GM19324 (cell line): ENCODE results near the gene ADGRL1.
"Not testable (repeated sequence)": the region's sequence is repeated elsewhere in the genome, so short reads cannot be mapped to it uniquely, and the experiment has no call there.

Experiments
- ATAC-seq: cut with Tn5 transposase; IDR thresholded peaks from one replicate; pipeline ENCODE4 v1.9.1; 2021; ENCODE audit warnings: mild to moderate bottlenecking, moderate library complexity; ENCODE audit not compliant: unreplicated experiment, low FRiP score

The ADGRL1 gene

GRCh38 chr19:14196105-14196504 is 9.9 kb downstream of the ADGRL1 start:
- not testable (repeated sequence) for ATAC-seq

- ATAC-seq = not testable (repeated sequence)
These were observed 10.8 kb downstream of the ADGRL1 start for GRCh38 chr19:14195216-14195615.

- ATAC-seq = no peak
These were observed 16.6 kb downstream of the ADGRL1 start for GRCh38 chr19:14189415-14189814.

GRCh38 chr19:14188086-14188485 is 17.9 kb downstream of the ADGRL1 start:
- not testable (repeated sequence) for ATAC-seq

GRCh38 chr19:14187561-14187960 is 18.4 kb downstream of the ADGRL1 start:
- no peak for ATAC-seq

GRCh38 chr19:14186684-14187083 is 19.3 kb downstream of the ADGRL1 start:
- not testable (repeated sequence) for ATAC-seq

GRCh38 chr19:14185691-14186090 is 20.3 kb downstream of the ADGRL1 start:
- not testable (repeated sequence) for ATAC-seq

GRCh38 chr19:14185158-14185557 is 20.8 kb downstream of the ADGRL1 start:
- no peak for ATAC-seq

- no peak for ATAC-seq
These were observed 22.1 kb downstream of the ADGRL1 start for GRCh38 chr19:14183741-14184350.

GRCh38 chr19:14182476-14182875 is 23.5 kb downstream of the ADGRL1 start:
- no peak for ATAC-seq

GRCh38 chr19:14181906-14182305 is 24.1 kb downstream of the ADGRL1 start:
- ATAC-seq = no peak

- not testable (repeated sequence) for ATAC-seq
These were observed 24.8 kb downstream of the ADGRL1 start for GRCh38 chr19:14181199-14181598.

GRCh38 chr19:14177496-14178074 is 28.4 kb downstream of the ADGRL1 start:
- no peak for ATAC-seq

GRCh38 chr19:14175351-14175792 is 30.6 kb downstream of the ADGRL1 start:
- ATAC-seq = no peak

- ATAC-seq = no peak
These were observed 31.1 kb downstream of the ADGRL1 start for GRCh38 chr19:14174883-14175282.

- ATAC-seq = no peak
These were observed 37.0 kb downstream of the ADGRL1 start for GRCh38 chr19:14168993-14169392.

- no peak for ATAC-seq
These were observed 37.6 kb downstream of the ADGRL1 start for GRCh38 chr19:14168259-14168972.

- ATAC-seq = no peak
These were observed 38.3 kb downstream of the ADGRL1 start for GRCh38 chr19:14167576-14168138.

GRCh38 chr19:14166999-14167575 is 38.9 kb downstream of the ADGRL1 start:
- no peak for ATAC-seq

GRCh38 chr19:14165990-14166830 is 39.8 kb downstream of the ADGRL1 start:
- no peak for ATAC-seq
